GM03348 (cell line): Measurements from ENCODE around the gene POTEH.
"Not testable (repeated sequence)": the region's sequence is repeated elsewhere in the genome, so short reads cannot be mapped to it uniquely, and the experiment has no call there.

Source experiments
- DNase-seq: peaks from one replicate; pipeline ENCODE4 v3.0.0; 2012; ENCODE audit warnings: low spot score

Gene POTEH

DNA sequence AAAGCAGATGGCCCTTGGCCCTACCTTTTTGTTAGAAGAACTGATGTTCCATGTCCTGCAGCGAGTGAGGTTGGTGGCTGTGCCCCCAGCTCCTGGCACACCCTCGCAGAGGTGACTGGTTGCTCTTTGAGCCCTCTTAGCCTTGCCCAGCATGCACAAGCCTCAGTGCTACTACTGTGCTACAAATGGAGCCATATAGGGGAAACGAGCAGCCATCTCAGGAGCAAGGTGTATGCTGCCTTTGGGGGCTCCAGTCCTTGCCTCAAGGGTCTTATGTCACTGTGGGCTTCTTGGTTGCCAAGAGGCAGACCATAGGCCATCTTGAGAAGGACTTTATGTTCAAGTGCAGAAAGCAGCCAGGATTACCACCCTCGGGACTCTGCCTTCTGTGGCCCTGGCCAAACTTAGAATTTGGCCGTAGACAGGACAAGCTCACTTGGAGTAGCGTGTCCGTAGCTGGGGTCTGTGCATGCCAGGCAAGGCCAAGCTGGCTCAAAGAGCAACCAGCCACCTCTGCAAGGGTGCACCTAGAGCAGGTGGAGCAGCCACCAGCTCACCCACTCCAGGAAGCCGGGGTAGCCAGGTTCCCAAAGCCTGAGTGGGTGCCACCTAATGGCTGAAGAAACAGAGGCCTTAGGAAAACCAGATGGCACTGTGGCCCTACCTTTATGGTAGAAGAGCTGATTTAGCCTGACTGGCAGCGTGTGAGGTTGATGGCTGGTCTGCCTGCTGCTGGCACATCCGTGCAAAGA lies 48.5 kb downstream of the POTEH start:
- DNase-seq: not testable (repeated sequence)

DNA sequence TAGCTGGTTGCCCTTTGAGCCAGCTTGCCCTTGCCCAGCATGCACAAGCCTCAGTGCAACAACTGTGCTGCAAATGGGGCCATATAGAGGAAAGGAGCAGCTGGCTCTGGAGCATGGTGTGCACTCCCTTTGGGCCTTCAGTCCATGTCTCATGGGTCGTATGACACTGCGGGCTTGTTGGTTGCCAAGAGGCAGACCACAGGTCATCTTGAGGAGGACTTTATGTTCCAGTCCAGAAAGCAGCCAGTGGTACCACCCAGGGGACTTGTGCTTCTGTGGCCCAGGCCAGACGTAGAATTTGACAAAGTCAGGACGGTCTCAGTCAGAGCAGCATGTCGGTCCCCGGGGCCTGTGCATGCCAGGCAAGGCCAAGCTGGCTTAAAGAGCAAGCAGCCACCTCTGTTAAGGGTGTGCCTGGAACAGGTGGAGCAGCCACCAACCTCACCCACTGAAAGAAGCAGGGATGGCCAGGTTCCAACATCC lies 49.1 kb downstream of the POTEH start:
- not testable (repeated sequence) for DNase-seq

DNA sequence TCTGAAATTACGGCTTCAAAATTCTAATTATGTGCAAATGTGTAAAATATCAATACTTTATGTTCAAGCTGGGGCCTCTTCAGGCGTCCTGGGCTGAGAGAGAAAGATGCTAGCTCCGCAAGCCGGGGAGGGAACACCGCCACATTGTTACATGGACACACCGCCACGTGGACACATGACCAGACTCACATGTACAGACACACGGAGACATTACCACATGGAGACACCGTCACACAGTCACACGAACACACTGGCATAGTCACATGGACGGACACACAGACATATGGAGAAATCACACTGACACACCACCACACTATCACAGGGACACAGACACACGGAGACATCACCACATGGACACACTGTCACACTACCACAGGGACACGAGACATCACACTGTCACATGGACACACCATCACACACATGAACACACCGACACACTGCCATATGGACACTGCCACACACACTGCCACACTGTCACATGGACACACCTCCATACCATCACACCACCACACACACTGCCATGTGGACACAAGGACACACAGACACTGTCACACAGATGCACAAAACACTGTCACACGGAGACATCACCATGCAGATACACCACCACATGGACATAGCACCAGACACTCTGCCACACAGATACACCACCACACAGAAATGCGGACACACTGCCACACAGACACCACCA lies 58.0 kb downstream of the POTEH start:
- not testable (repeated sequence) for DNase-seq

DNA sequence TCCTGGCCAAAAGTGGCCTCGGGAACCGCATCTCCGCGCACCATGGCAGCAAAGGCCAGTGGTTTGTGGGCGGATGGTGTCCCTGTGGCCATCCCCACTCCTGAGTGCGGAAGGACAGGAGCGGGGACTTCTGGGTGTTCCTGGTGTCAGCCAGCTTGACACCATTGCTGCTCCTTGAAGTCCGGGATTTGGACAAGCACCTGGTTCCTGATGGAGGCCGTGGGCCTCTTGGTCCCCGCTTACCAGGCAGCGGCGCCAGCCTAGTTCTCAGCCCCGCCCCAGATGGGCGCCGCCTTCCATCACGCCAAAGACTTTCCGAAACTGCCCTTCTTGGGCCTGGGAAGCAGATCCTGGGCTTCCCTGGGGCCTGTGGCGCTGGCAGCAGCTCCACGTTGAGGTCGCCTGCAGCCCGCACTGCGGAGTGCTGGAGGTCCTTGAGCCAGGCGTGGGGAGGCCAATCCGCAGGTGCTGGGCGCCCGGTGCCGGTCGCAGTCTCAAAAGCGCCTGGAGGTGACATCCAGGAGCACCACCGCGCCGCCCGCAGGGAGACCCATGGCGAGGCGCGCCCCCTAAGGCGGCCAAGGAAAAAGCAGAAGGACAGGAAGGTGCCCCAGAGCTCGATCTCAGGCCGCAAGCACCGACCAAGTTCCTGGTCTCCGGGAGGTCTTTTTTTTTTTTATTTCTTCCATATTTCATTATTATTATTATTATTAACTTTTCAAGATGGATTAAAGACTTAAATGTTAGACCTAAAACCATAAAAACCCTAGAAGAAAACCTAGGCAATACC lies 59.5 kb downstream of the POTEH start:
- DNase-seq: not testable (repeated sequence)

DNA sequence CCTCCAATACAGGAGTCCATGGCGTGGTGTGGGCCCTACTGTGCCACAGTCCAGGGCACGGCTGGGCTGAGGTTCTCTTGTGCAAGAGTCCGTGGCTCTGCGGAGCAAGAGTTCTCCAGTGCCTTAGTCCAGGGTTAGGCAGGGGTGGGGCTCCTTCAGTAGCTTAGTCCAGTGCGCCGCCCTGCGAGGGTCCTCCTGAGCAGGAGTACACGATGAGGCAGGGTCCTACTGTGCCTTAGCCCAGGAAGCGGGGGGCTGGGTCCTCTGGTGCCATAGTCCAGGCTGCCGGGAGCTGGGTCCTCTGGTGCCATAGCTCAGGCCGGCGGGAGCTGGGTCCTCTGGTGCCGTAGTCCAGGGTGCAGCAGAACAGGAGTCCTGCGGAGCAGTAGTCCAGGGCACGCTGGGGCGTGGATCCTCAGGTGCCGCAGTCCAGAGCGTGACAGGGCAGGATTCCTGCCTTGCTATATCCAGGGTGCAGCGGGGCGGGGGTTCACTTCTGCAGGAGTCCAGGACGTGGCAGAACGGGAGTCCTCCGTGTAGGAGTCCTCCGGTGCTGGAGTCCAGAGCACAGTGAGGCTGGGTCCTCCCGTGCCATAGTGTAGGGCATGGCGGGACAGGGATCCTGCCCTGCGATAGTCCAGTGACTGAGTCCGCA lies 69.7 kb downstream of the POTEH start:
- not testable (repeated sequence) for DNase-seq

DNA sequence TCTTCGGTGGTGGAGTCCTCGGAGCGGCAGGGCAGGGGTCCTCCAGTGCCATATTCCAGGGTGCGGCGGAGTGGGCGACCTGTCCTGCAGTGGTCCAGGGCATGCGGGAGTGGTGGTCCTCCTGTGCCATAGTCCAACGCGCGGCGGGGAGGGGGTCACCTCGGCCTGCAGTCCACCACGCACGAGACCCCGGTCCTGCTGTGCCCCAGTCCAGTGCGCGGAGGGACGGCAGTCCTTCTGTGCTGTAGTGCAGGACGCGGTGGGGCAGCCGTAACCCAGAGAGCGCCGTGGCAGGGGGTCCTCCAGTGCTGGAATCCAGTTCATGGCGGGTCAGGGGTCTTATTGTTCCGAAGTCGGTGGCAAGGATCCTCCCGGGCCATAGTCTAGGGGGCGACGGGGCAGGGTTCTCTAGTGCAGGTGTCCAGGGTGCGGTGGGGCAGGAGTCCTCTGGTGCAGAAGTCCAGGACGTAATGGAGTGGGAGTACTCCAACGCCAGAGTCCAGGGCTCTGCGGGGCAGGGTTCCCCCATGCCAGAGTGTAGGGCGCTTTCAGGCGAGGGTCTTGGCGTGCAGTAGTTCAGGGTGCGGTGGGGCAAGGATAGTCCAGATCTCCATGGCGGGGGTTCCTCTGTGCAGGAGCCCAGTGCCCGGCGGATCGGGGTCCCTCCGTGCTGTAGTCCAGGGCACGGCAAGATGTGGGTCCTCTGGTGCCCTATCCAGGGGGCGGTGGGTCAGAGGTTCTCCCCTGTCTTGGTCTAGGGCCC lies 70.7 kb downstream of the POTEH start:
- DNase-seq: not testable (repeated sequence)

DNA sequence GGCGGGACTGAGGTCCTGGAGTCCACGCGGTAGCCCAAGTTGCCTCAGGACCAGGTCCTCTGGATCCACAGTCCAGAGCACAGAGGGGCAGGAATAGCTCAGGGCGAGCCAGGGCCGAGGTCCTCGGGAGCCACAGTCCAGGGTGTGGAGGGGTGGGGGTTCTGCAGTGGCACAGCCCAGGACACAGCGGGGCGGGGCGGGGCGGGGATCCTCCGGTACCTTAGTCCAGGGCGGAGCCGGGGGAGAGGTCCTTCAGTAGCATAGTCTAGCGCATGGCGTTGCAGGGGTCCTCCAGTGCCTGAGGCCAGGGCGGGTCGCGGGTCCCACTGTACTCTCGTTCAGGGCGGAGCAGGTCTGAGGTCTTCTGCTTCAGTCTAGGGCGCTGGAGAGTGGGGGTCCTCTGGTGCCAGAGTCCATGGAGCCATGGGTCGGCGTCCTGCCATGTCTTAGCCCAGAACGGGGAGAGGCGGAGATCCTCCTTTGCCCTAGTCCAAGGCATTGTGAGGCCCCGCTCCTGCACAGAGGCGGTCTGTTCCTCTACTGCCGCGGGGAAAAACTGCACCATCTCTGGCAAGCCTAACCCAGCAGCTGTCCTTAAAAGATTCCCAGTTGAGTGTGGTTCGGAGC lies 71.4 kb downstream of the POTEH start:
- not testable (repeated sequence) for DNase-seq

DNA sequence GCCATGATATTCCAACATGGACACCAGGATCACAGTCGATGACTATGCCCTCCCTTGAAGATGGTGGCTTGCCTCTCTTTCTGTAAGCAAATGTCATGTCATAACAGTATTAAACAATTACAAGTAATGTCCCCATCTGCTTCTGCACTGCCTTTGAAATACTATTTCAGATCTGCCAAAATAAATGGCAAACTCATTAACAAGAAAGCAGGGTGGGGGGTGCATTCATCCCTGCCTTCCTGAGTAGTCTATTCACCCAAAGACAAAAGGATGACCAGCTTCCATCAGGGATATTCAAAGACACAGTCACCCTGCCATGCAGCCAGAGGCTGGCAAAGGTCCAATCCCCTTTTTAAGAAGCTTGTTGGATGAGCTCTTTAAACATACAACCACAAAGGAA lies 73.7 kb downstream of the POTEH start:
- not testable (repeated sequence) for DNase-seq
